Heart right ventricle (tissue), 16 donors: Measurements from ENCODE around the gene ZBTB7B. TPM values are rescaled to one million over a fixed set of nuclear protein-coding genes. Genes with fewer than 3 reads are reported as not detected.

Source experiments
- ATAC-seq, 8 donors: fragments of 200-7000 bp; cut with Tn5 transposase; one replicate each; pipeline ENCODE4 v1.9.1; 2020; ENCODE audit warnings: mild to moderate bottlenecking in 8 of 8, moderate library complexity in 8 of 8, moderate number of reproducible peaks in 1 of 8
- DNase-seq, 2 donors: peaks; one replicate each; pipeline ENCODE4 v3.0.0-alpha.2; 2020
- H3K27ac ChIP-seq, 10 donors: fragments of 200-600 bp; sonication (generic) in 2 of 10; one replicate each; pipeline versions ENCODE4 v1.5.0 to v1.8.0; 2020 to 2022; ENCODE audit warnings: mild to moderate bottlenecking in 3 of 10
- H3K27me3 ChIP-seq, 7 donors: fragments of 200-600 bp; one replicate each; pipeline ENCODE4 v1.8.0; 2021 to 2022; ENCODE audit warnings: mild to moderate bottlenecking in 2 of 7
- H3K36me3 ChIP-seq, 9 donors: fragments of 200-600 bp; sonication (generic) in 1 of 9; one replicate each; pipeline versions ENCODE4 v1.5.0 to v1.8.0; 2020 to 2022; ENCODE audit warnings: mild to moderate bottlenecking in 2 of 9
- H3K4me1 ChIP-seq, 9 donors: fragments of 200-600 bp; sonication (generic) in 1 of 9; one replicate each; pipeline versions ENCODE4 v1.5.0 to v1.8.0; 2020 to 2022; ENCODE audit warnings: mild to moderate bottlenecking in 4 of 9
- H3K4me3 ChIP-seq, 10 donors: fragments of 200-600 bp; sonication (generic) in 2 of 10; one replicate each; pipeline versions ENCODE4 v1.5.0 to v1.8.0; 2020 to 2022; ENCODE audit warnings: mild to moderate bottlenecking in 7 of 10, moderate library complexity in 2 of 10
- H3K9me3 ChIP-seq, 11 donors: fragments of 200-600 bp in 10 of 11; sonication (generic) in 2 of 11; one replicate each; pipeline versions ENCODE4 v1.5.0 to v1.8.0; 2013 to 2022; ENCODE audit warnings: mild to moderate bottlenecking in 2 of 11, control low read depth in 1 of 11, moderate library complexity in 1 of 11
- WGBS, 2 donors: extraction: QIAGEN DNeasy Blood & Tissue Kit; methylation state at CpG; one replicate each; pipeline ENCODE4 v1.1.7; 2013; ENCODE audit warnings: inconsistent platforms in 1 of 2; 5-methylcytosine and 5-hydroxymethylcytosine counted together
- intact Hi-C, 10 donors: fragments of 100-400 bp; cut with DNase I; formaldehyde crosslinking; loops; one replicate each; pipeline versions ENCODE4 v1.11.1 to v1.14.2; 2022
- long read RNA-seq, 3 donors: library from polyadenylated mRNA; unstranded; transcript quantifications; one replicate each; pipeline ENCODE4 v2.0.0, GENCODE V29; 2020 to 2021
- polyA plus RNA-seq, 2 donors: library from polyadenylated mRNA; stranded (reverse); fragments of 200-250 nt; gene quantifications; one replicate each; pipeline ENCODE4 v1.2.3, GENCODE V29; 2013
- total RNA-seq, 10 donors: library from RNA; stranded (reverse); fragmentation: NEBNext Ultra II Directional in 3 of 10; extraction: Animal tissue kit (Norgen Biotek cat#: 25700) in 3 of 10; gene quantifications; one replicate each; pipeline versions ENCODE4 v1.2.1 to v1.2.4, GENCODE V29; 2021 to 2023
- TF ChIP-seq, protein P1 (sequence below), 9 donors: fragments of 200-600 bp; sonication (generic) in 2 of 9; IDR thresholded peaks; one replicate each; pipeline versions ENCODE4 v1.5.0 to v1.8.0; 2021 to 2022; ENCODE audit warnings: antibody characterized with exemption in 9 of 9, mild to moderate bottlenecking in 5 of 9, moderate library complexity in 1 of 9
- donor health status: Arrhythmogenic right ventricular cardiomyopathy.
- donor health status: ischemic (EF 13 %, LVEDD 7.1; RV severe dilation, severe dysfunction).
- donor health status: healthy with polysubstance abuse.
- donor health status: DM: no; HTN: yes; CAD: no.
- donor health status: DM: no; HTN: no; CAD: no.
- donor health status: ischemic (EF 25% LVEDD 6.9; RV normal size, moderate dysfunction).
- donor health status: ischemic (EF 25% LVEDD 5.7; RV mildly dilated, moderate dysfunction).
- donor health status: healthy.
- donor health status: DM: yes; HTN: yes; CAD: no.
- donor health status: Ischemic cardiomyopathy.
- donor health status: ischemic (EF 35%, LVEDD 5.7; RV mildly dilated, moderate dysfunction).
- donor health status: nonischemic (EF 11% LVEDD 7.7; RV severe dilation, severe dysfunction).
- donor health status: DM: yes; HTN: yes; CAD: no.
- donor health status: PGD.
- donor health status: ischemic (EF 29% LVEDD 5.4; RV normal size, mild dysfunction).
- donor health status: nonischemic (EF 23%, LVEDD 6.1; RV moderate dilation, normal function).

ZBTB7B gene
- total RNA-seq (10 to 100 TPM; 25.7 to 54.7 (median 34.5) TPM), polyA plus RNA-seq (10 to 100 TPM; 41.1 to 51.6 TPM)
- long read RNA-seq, donor 1, partial matches to known transcripts, result 0 of 18 reads
- long read RNA-seq, donor 1, other reads (novel, unspliced or antisense), result 14 of 18 reads
- long read RNA-seq, donor 2, partial matches to known transcripts, result 0 of 18 reads
- long read RNA-seq, donor 2, other reads (novel, unspliced or antisense), result 16 of 18 reads
- long read RNA-seq, donor 3, partial matches to known transcripts, result 0 of 7 reads
- long read RNA-seq, donor 3, other reads (novel, unspliced or antisense), result 4 of 7 reads

DNA sequence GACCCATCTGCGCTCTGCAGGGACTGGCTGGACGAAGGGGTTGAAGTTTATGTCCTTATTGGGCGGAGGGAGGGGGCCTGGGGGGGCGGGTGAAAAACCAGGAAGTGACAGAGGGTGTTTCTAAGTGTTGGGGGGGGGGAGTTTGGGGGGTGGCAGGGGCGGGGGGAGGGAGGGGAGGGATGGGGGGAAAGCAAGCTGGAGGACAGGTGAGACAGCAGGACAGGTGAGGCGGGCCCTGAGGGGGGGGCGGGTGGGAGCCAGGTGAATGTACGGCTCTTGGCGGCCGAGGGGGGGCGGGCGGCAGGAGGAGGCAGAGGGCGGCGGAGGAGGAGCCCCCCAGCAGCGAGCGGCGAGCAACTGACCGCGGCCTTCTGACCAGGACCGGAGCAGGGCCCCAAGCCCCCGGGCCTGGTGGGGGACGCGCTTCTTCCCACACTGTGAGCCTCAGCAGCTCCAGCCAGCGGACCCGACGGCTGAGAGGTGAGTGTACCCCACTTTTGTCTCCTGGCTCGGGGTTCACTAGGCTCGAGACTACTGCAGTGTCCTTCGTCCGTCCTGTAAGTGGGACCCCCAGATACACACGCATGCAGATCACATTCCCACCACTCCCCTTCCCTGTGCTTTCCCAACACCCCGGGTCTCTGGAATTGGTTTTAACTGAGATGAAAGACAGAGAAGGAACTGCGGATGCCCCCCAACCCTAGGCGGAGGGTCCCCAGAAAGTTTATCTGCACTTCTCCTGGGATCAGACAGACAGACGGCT is at the start of gene ZBTB7B:
TSS of gene ZBTB7B (plus strand) at position 339 of the 763 bp plus-strand sequence. CDS start 11,859 bp downstream, outside the sequence.
- Histone ChIP-seq H3K9me3 (no peaks in the 10 kb centered on the region), H3K27me3 (no peaks in the 10 kb centered on the region), H3K4me1 (peaks cover 31 to 71% (median 58%) of the 10 kb centered on the region in 9 donors), H3K36me3 (no peaks in the 10 kb centered on the region), H3K27ac (peak within 1 kb of the TSS; percentile 92 to 98 (median 96)), H3K4me3 (peak within 1 kb of the TSS; percentile 50 to 97 (median 91))
- intact Hi-C loops, result loop anchor here in 3 of 10 donors (5.0 to 10.0 kb wide), 3 partner anchors 40 to 62 kb away; partner anchors contain the start of genes ADAM15 (in 1 of the 3), EFNA4 (in 1 of the 3) and PYGO2 (in 1 of the 3)
- peak in 7 of 8 donors; percentile 0 to 16 (median 4) for ATAC-seq
- TF ChIP-seq, protein P1, sequence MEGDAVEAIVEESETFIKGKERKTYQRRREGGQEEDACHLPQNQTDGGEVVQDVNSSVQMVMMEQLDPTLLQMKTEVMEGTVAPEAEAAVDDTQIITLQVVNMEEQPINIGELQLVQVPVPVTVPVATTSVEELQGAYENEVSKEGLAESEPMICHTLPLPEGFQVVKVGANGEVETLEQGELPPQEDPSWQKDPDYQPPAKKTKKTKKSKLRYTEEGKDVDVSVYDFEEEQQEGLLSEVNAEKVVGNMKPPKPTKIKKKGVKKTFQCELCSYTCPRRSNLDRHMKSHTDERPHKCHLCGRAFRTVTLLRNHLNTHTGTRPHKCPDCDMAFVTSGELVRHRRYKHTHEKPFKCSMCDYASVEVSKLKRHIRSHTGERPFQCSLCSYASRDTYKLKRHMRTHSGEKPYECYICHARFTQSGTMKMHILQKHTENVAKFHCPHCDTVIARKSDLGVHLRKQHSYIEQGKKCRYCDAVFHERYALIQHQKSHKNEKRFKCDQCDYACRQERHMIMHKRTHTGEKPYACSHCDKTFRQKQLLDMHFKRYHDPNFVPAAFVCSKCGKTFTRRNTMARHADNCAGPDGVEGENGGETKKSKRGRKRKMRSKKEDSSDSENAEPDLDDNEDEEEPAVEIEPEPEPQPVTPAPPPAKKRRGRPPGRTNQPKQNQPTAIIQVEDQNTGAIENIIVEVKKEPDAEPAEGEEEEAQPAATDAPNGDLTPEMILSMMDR (IDR thresholded peaks at IDR 0.05), result no peak
- DNase-seq, result peak in 1 of 2 donors; percentile 55
- 0% methylated on average over 22 to 32 of the region's 35 CpGs for WGBS, 2 donors

DNA sequence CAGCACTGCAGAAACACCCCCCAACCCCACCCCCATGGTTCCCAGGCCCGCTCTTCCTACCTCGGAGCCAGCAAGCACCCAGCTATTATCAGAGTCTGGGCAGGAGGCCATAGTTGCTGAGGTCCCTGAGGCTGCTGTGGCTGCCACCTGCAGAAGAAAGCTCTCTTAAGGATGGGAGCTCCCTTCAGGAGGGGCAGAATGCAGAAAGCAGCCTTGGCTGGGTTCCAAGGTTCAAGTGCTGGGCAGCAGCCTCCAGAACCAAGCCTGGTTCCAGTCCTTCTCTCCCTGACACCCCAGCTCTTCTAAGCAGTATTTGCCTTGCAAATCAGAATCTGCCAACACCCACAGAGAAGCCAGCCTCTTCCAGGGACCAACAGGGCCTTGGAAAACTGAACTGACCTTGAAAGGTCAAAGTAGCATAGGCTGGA is 49.0 kb upstream of the ZBTB7B start:
- ATAC-seq (no peak), DNase-seq (no peak)
- Histone ChIP-seq H3K27ac (peak overlapping the region in 1 of 10 donors; percentile 77), H3K4me1 (peaks cover 15 to 53% (median 48%) of the 10 kb centered on the region in 9 donors), H3K27me3 (no peaks in the 10 kb centered on the region), H3K4me3 (peak overlapping the region in 1 of 10 donors; percentile 60), H3K36me3 (peaks cover 0 to 35% (median 5%) of the 10 kb centered on the region in 9 donors), H3K9me3 (no peaks in the 10 kb centered on the region)
- 49 to 52% methylated on average over 2 of the region's 2 CpGs for WGBS, 2 donors
- intact Hi-C loops, result loop anchor here in 1 of 10 donors (10.0 kb wide), 1 partner anchor 61 kb away; no protein-coding TSS in a partner anchor
- TF ChIP-seq, protein P1 (IDR thresholded peaks at IDR 0.05), result no peak

DNA sequence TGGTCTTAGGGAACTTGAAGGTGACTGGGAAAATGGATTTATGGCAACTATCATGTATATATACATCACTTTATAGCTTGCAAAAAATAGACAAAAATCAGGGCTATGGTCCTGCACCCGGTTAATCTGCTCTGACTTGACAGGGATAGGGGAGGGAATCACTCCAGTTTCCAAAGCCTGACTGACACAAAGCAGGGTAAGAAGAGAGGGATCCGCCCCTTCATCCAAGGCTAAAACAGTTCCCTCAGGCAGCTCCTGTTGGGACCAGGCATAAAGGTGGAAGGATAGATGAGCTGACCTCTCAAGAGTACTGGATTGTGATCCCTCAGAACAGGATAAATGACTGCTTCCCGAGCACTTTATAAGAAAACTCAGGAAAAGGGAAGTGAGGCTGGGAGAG is 48.1 kb upstream of the ZBTB7B start:
- no peaks in the 10 kb centered on the region for H3K9me3 ChIP-seq
- peaks cover 0 to 41% (median 14%) of the 10 kb centered on the region in 9 donors for H3K36me3 ChIP-seq
- no peaks in the 10 kb centered on the region for H3K27me3 ChIP-seq
- H3K27ac ChIP-seq, result peak overlapping the region in 1 of 10 donors; percentile 77
- H3K4me3 ChIP-seq, result peak overlapping the region in 5 of 10 donors; percentile 60 to 74 (median 68)
- WGBS, 2 donors, result 67 to 73% methylated on average over 3 of the region's 3 CpGs
- DNase-seq (no peak), ATAC-seq (no peak)
- H3K4me1 ChIP-seq, result peaks cover 15 to 57% (median 48%) of the 10 kb centered on the region in 9 donors
- intact Hi-C loops, result loop anchor here in 1 of 10 donors (10.0 kb wide), 1 partner anchor 60 kb away; no protein-coding TSS in a partner anchor
- TF ChIP-seq, protein P1 (IDR thresholded peaks at IDR 0.05), result no peak
